ENCODE results near the gene HRH2.

The HRH2 gene

DNA sequence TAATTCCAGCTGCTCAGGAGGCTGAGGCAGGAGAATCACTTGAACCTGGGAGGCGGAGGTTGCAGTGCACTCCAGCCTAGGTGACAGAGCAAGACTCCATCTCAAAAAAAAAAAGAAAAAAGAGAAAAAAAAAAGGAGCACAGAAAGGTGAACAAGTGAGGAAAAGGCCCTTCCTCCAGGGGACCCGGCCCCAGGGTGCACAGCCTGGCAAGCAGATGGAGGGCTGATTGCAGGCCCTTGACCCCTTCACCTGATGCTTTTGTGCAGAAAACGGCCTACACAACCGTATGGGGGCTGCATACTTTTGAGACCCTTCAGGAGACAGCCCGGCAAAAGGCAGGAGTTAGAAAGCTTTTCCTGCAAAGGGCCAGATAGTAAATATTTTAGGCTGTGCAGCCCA, 33.9 kb downstream of the HRH2 start:
- Histone ChIP-seq H3K4me2 (ENCODE audit: low read length) (peak overlapping the region; percentile 80), H3K36me3 (ENCODE audit: control insufficient read depth, low read length) (no peaks in the 10 kb centered on the region)
- TF ChIP-seq, protein P1, sequence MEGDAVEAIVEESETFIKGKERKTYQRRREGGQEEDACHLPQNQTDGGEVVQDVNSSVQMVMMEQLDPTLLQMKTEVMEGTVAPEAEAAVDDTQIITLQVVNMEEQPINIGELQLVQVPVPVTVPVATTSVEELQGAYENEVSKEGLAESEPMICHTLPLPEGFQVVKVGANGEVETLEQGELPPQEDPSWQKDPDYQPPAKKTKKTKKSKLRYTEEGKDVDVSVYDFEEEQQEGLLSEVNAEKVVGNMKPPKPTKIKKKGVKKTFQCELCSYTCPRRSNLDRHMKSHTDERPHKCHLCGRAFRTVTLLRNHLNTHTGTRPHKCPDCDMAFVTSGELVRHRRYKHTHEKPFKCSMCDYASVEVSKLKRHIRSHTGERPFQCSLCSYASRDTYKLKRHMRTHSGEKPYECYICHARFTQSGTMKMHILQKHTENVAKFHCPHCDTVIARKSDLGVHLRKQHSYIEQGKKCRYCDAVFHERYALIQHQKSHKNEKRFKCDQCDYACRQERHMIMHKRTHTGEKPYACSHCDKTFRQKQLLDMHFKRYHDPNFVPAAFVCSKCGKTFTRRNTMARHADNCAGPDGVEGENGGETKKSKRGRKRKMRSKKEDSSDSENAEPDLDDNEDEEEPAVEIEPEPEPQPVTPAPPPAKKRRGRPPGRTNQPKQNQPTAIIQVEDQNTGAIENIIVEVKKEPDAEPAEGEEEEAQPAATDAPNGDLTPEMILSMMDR (IDR thresholded peaks at IDR 0.05; ENCODE audit: low read depth, low read length, poor library complexity, severe bottlenecking) = no peak
- TF ChIP-seq EZH2phosphoT487 (IDR thresholded peaks at IDR 0.05; ENCODE audit: borderline replicate concordance, low read length) = no peak

DNA sequence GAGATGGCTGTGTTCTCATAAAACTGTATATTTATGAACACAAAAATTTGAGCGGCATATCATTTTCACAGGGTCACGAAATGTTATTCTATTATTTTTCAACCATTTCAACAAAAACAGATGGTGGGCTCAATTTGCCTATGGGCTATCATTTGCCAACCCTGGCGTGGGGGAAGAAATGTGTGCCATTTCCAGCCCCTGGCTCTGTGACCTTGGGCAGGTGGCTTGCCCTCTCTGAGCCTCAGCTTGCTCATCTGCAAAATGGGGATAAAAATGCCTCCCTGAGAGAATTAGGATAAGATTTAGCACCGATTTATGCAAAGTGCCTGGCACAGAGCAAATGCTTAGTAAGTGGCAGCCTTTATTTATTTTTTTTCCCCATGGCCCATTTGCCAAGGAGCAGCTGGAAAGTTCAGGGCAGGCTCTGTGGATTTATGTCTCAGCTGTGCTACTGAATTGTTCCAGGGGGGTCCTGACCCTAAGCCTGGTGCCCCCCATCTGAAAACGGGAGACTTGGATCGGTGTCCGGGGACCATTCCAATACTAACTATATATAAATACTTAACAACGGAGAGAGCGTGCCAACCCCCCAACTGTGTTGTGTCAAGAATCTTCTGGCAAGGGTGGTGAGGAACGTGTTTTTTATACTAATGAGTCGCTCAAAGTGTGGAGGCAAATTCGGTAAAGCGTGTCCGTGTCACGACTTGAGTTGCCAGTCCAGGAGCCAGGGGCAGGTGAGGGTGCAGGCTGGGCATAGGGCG, 34.5 kb downstream of the HRH2 start:
- Histone ChIP-seq H3F3A (ENCODE audit: control insufficient read depth, insufficient read depth) (no peaks in the 10 kb centered on the region; the same call in 1 of the 2 replicates), H3K79me2 (ENCODE audit: control insufficient read depth, low read length) (peaks cover 49% of the 10 kb centered on the region), H4K20me1 (ENCODE audit: control insufficient read depth, insufficient read depth, low read depth, low read length) (no peaks in the 10 kb centered on the region), H3K4me2 (ENCODE audit: low read length) (peak overlapping the region; percentile 80), H3K27ac (ENCODE audit: low read depth, low read length) (peak overlapping the region; percentile 86; the same call in 1 of the 2 replicates), H3K4me3 (ENCODE audit: low read length) (peak overlapping the region; percentile 74), H3K4me1 (ENCODE audit: control insufficient read depth, low read length) (peaks cover 79% of the 10 kb centered on the region), H3K9me2 (replicated peaks; ENCODE audit: control insufficient read depth, low read length) (no peaks in the 10 kb centered on the region), H3K27me3 (ENCODE audit: control insufficient read depth, low read length) (no peaks in the 10 kb centered on the region), H3K9me3 (ENCODE audit: control insufficient read depth, insufficient read depth, low read length) (no peaks in the 10 kb centered on the region), H3K36me3 (ENCODE audit: control insufficient read depth, low read length) (no peaks in the 10 kb centered on the region)
- TF ChIP-seq EZH2phosphoT487 (IDR thresholded peaks at IDR 0.05; ENCODE audit: borderline replicate concordance, low read length) = no peak
- TF ChIP-seq, protein P1 (IDR thresholded peaks at IDR 0.05; ENCODE audit: low read depth, low read length, poor library complexity, severe bottlenecking) = no peak

More for the DNA sequence above, 33.9 kb downstream of the HRH2 start:
- H3K9me2 ChIP-seq (replicated peaks; ENCODE audit: control insufficient read depth, low read length) = no peaks in the 10 kb centered on the region
- peaks cover 77% of the 10 kb centered on the region for H3K4me1 ChIP-seq (ENCODE audit: control insufficient read depth, low read length)
- peaks cover 47% of the 10 kb centered on the region for H3K79me2 ChIP-seq (ENCODE audit: control insufficient read depth, low read length)
- no peaks in the 10 kb centered on the region for H3K27me3 ChIP-seq (ENCODE audit: control insufficient read depth, low read length)
- no peaks in the 10 kb centered on the region for H3K9me3 ChIP-seq (ENCODE audit: control insufficient read depth, insufficient read depth, low read length)
- H3F3A ChIP-seq (ENCODE audit: control insufficient read depth, insufficient read depth) = no peaks in the 10 kb centered on the region; the same call in 1 of the 2 replicates
- H3K27ac ChIP-seq (ENCODE audit: low read depth, low read length) = peak overlapping the region; percentile 53
- H4K20me1 ChIP-seq (ENCODE audit: control insufficient read depth, insufficient read depth, low read depth, low read length) = no peaks in the 10 kb centered on the region
- peak overlapping the region; percentile 74 for H3K4me3 ChIP-seq (ENCODE audit: low read length)

DNA sequence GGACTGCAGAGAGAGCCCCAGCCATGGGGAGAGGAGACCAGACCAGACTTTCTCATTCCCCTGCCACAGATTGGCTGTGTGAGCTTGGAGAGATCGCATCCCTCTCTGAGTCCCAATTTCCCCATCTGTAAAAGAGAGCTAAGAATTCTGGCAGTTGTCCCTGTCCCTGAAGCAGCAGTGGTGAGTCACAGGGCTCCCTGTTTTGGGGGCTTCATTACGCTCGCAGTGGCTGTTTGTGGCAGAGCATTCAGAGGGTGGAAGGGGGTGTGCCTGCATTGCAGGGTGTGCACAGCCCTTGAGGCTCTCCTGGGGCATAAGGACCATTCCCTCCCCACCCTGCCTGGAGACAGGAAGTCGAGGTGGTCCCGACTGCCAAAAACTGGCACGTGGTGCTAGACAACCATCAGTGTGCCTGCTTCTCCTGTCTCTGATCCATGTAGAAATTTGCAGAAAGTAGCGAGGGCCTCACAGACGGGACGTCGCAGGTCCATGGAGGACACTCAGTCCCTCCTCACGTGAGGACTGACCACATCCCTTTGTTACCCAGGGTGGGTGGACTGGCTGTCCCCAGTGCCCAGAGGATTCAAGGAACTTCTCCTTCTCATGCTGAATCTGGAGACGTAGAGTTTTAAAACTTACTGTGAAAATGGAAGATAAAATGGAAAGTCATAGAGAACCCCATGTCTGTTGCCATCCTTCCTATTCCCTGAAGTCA, 35.3 kb downstream of the HRH2 start:
- H3F3A ChIP-seq (ENCODE audit: control insufficient read depth, insufficient read depth) = no peaks in the 10 kb centered on the region; the same call in 1 of the 2 replicates
- H3K79me2 ChIP-seq (ENCODE audit: control insufficient read depth, low read length) = peaks cover 49% of the 10 kb centered on the region
- no peak for TF ChIP-seq EZH2phosphoT487 (IDR thresholded peaks at IDR 0.05; ENCODE audit: borderline replicate concordance, low read length)
- TF ChIP-seq, protein P1 (IDR thresholded peaks at IDR 0.05; ENCODE audit: low read depth, low read length, poor library complexity, severe bottlenecking) = no peak
- H4K20me1 ChIP-seq (ENCODE audit: control insufficient read depth, insufficient read depth, low read depth, low read length) = no peaks in the 10 kb centered on the region
- peak overlapping the region; percentile 80 for H3K4me2 ChIP-seq (ENCODE audit: low read length)
- peak overlapping the region; percentile 86 for H3K27ac ChIP-seq (ENCODE audit: low read depth, low read length)
- H3K9me2 ChIP-seq (replicated peaks; ENCODE audit: control insufficient read depth, low read length) = no peaks in the 10 kb centered on the region
- H3K36me3 ChIP-seq (ENCODE audit: control insufficient read depth, low read length) = no peaks in the 10 kb centered on the region
- H3K4me3 ChIP-seq (ENCODE audit: low read length) = peak overlapping the region; percentile 74
- no peaks in the 10 kb centered on the region for H3K27me3 ChIP-seq (ENCODE audit: control insufficient read depth, low read length)
- H3K4me1 ChIP-seq (ENCODE audit: control insufficient read depth, low read length) = peaks cover 82% of the 10 kb centered on the region
- no peaks in the 10 kb centered on the region for H3K9me3 ChIP-seq (ENCODE audit: control insufficient read depth, insufficient read depth, low read length)
